ENCODE results near the gene GATAD2A. TPM values are rescaled to one million over a fixed set of nuclear protein-coding genes. Genes with fewer than 3 reads are reported as not detected.
A peak's percentile ranks its signal among the peaks of the same experiment; 100 is the strongest.

GATAD2A gene
- polyA plus RNA-seq, 4 donors = 25.9 to 49.1 (median 33.0) TPM

- FAIRE-seq (no peak), DNase-seq (no peak)
- WGBS, 3 donors = 93 to 95% (median 94%) methylated on average over 26 to 27 of the region's 27 CpGs
- no peaks in the 10 kb centered on the region for H3K27me3 ChIP-seq (ENCODE audit: control insufficient read depth in 3 of 3, insufficient read depth in 3 of 3, low read length in 3 of 3)
- H3K4me3 ChIP-seq (ENCODE audit: low read depth in 1 of 3, low read length in 3 of 3) = no peak overlapping the region
- H3K4me1 ChIP-seq (ENCODE audit: control insufficient read depth in 3 of 3, insufficient read depth in 2 of 3, low read depth in 1 of 3, low read length in 2 of 3) = peaks cover 0 to 3% (median 0%) of the 10 kb centered on the region in 3 donors
- H3K36me3 ChIP-seq (ENCODE audit: control insufficient read depth in 3 of 3, insufficient read depth in 2 of 3, low read depth in 1 of 3, low read length in 3 of 3) = peaks cover 0 to 63% (median under 1%) of the 10 kb centered on the region in 3 donors
- H3K27ac ChIP-seq (ENCODE audit: low read depth in 1 of 3, low read length in 2 of 3) = no peak overlapping the region
- no peaks in the 10 kb centered on the region for H3K9me3 ChIP-seq (ENCODE audit: control insufficient read depth in 2 of 2, insufficient read depth in 1 of 2, low read depth in 1 of 2, low read length in 1 of 2)
Measured at GRCh38 chr19:19527674-19528625, 122.5 kb downstream of the GATAD2A start.

GRCh38 chr19:19528721-19529490, 123.4 kb downstream of the GATAD2A start, which contains the start of gene YJEFN3:
TSS of gene YJEFN3 (plus strand) at chr19:19528911. CDS start at chr19:19528933, 22 bp downstream.
- peaks cover 0 to 59% (median 0%) of the 10 kb centered on the region in 3 donors for H3K36me3 ChIP-seq (ENCODE audit: control insufficient read depth in 3 of 3, insufficient read depth in 2 of 3, low read depth in 1 of 3, low read length in 3 of 3)
- H3K4me1 ChIP-seq (ENCODE audit: control insufficient read depth in 3 of 3, insufficient read depth in 2 of 3, low read depth in 1 of 3, low read length in 2 of 3) = peaks cover 0 to 3% (median 0%) of the 10 kb centered on the region in 3 donors
- no peak within 1 kb of the TSS for H3K27ac ChIP-seq (ENCODE audit: low read depth in 1 of 3, low read length in 2 of 3)
- H3K4me3 ChIP-seq (ENCODE audit: low read depth in 1 of 3, low read length in 3 of 3) = no peak within 1 kb of the TSS
- no peaks in the 10 kb centered on the region for H3K9me3 ChIP-seq (ENCODE audit: control insufficient read depth in 2 of 2, insufficient read depth in 1 of 2, low read depth in 1 of 2, low read length in 1 of 2)
- 67 to 87% (median 80%) methylated on average over 38 to 50 of the region's 50 CpGs for WGBS, 3 donors
- FAIRE-seq = no peak
- no peaks in the 10 kb centered on the region for H3K27me3 ChIP-seq (ENCODE audit: control insufficient read depth in 3 of 3, insufficient read depth in 3 of 3, low read length in 3 of 3)
- peak in 1 of 2 donors; percentile 48 for DNase-seq

GRCh38 chr19:19529783-19530422, 124.4 kb downstream of the GATAD2A start:
- no peak for DNase-seq
- WGBS, 3 donors = 75 to 78% (median 78%) methylated on average over 11 of the region's 11 CpGs

GRCh38 chr19:19530423-19530804, 124.9 kb downstream of the GATAD2A start:
- H3K4me1 ChIP-seq (ENCODE audit: control insufficient read depth in 3 of 3, insufficient read depth in 2 of 3, low read depth in 1 of 3, low read length in 2 of 3) = peaks cover 0 to 3% (median 0%) of the 10 kb centered on the region in 3 donors
- H3K4me3 ChIP-seq (ENCODE audit: low read depth in 1 of 3, low read length in 3 of 3) = no peak overlapping the region
- no peaks in the 10 kb centered on the region for H3K27me3 ChIP-seq (ENCODE audit: control insufficient read depth in 3 of 3, insufficient read depth in 3 of 3, low read length in 3 of 3)
- H3K9me3 ChIP-seq (ENCODE audit: control insufficient read depth in 2 of 2, insufficient read depth in 1 of 2, low read depth in 1 of 2, low read length in 1 of 2) = no peaks in the 10 kb centered on the region
- H3K27ac ChIP-seq (ENCODE audit: low read depth in 1 of 3, low read length in 2 of 3) = no peak overlapping the region
- no peak for DNase-seq
- WGBS, 3 donors = 60 to 76% (median 61%) methylated on average over 9 of the region's 9 CpGs
- FAIRE-seq = no peak
- H3K36me3 ChIP-seq (ENCODE audit: control insufficient read depth in 3 of 3, insufficient read depth in 2 of 3, low read depth in 1 of 3, low read length in 3 of 3) = peaks cover 0 to 45% (median 0%) of the 10 kb centered on the region in 3 donors

More at GRCh38 chr19:19529783-19530422, 124.4 kb downstream of the GATAD2A start:
- no peak overlapping the region for H3K4me3 ChIP-seq (ENCODE audit: low read depth in 1 of 3, low read length in 3 of 3)
- peaks cover 0 to 50% (median 0%) of the 10 kb centered on the region in 3 donors for H3K36me3 ChIP-seq (ENCODE audit: control insufficient read depth in 3 of 3, insufficient read depth in 2 of 3, low read depth in 1 of 3, low read length in 3 of 3)
- no peaks in the 10 kb centered on the region for H3K27me3 ChIP-seq (ENCODE audit: control insufficient read depth in 3 of 3, insufficient read depth in 3 of 3, low read length in 3 of 3)
- no peaks in the 10 kb centered on the region for H3K9me3 ChIP-seq (ENCODE audit: control insufficient read depth in 2 of 2, insufficient read depth in 1 of 2, low read depth in 1 of 2, low read length in 1 of 2)
- H3K4me1 ChIP-seq (ENCODE audit: control insufficient read depth in 3 of 3, insufficient read depth in 2 of 3, low read depth in 1 of 3, low read length in 2 of 3) = peaks cover 0 to 3% (median 0%) of the 10 kb centered on the region in 3 donors
- no peak overlapping the region for H3K27ac ChIP-seq (ENCODE audit: low read depth in 1 of 3, low read length in 2 of 3)
- no peak for FAIRE-seq

GRCh38 chr19:19530889-19531288, 125.4 kb downstream of the GATAD2A start:
- H3K36me3 ChIP-seq (ENCODE audit: control insufficient read depth in 3 of 3, insufficient read depth in 2 of 3, low read depth in 1 of 3, low read length in 3 of 3) = peaks cover 0 to 40% (median 0%) of the 10 kb centered on the region in 3 donors
- WGBS, 3 donors = 82 to 88% (median 86%) methylated on average over 4 of the region's 4 CpGs
- H3K27me3 ChIP-seq (ENCODE audit: control insufficient read depth in 3 of 3, insufficient read depth in 3 of 3, low read length in 3 of 3) = no peaks in the 10 kb centered on the region
- no peak overlapping the region for H3K4me3 ChIP-seq (ENCODE audit: low read depth in 1 of 3, low read length in 3 of 3)
- H3K27ac ChIP-seq (ENCODE audit: low read depth in 1 of 3, low read length in 2 of 3) = no peak overlapping the region
- peaks cover 0 to 3% (median 0%) of the 10 kb centered on the region in 3 donors for H3K4me1 ChIP-seq (ENCODE audit: control insufficient read depth in 3 of 3, insufficient read depth in 2 of 3, low read depth in 1 of 3, low read length in 2 of 3)
- DNase-seq = no peak
- H3K9me3 ChIP-seq (ENCODE audit: control insufficient read depth in 2 of 2, insufficient read depth in 1 of 2, low read depth in 1 of 2, low read length in 1 of 2) = no peaks in the 10 kb centered on the region
- FAIRE-seq = no peak

- H3K27me3 ChIP-seq (ENCODE audit: control insufficient read depth in 3 of 3, insufficient read depth in 3 of 3, low read length in 3 of 3) = peaks cover 0 to 7% (median 0%) of the 10 kb centered on the region in 3 donors
- H3K4me1 ChIP-seq (ENCODE audit: control insufficient read depth in 3 of 3, insufficient read depth in 2 of 3, low read depth in 1 of 3, low read length in 2 of 3) = peaks cover 0 to 3% (median 0%) of the 10 kb centered on the region in 3 donors
- DNase-seq (peak; percentile 68 to 83), FAIRE-seq (no peak)
- WGBS, 3 donors = 25 to 30% (median 27%) methylated on average over 39 to 48 of the region's 48 CpGs
- no peak overlapping the region for H3K27ac ChIP-seq (ENCODE audit: low read depth in 1 of 3, low read length in 2 of 3)
- H3K4me3 ChIP-seq (ENCODE audit: low read depth in 1 of 3, low read length in 3 of 3) = no peak overlapping the region
- peaks cover 0 to 29% (median 0%) of the 10 kb centered on the region in 3 donors for H3K36me3 ChIP-seq (ENCODE audit: control insufficient read depth in 3 of 3, insufficient read depth in 2 of 3, low read depth in 1 of 3, low read length in 3 of 3)
- no peaks in the 10 kb centered on the region for H3K9me3 ChIP-seq (ENCODE audit: control insufficient read depth in 2 of 2, insufficient read depth in 1 of 2, low read depth in 1 of 2, low read length in 1 of 2)
Measured at GRCh38 chr19:19531951-19532805, 126.7 kb downstream of the GATAD2A start.

GRCh38 chr19:19532806-19533701, 127.6 kb downstream of the GATAD2A start:
- DNase-seq (no peak), FAIRE-seq (no peak)

More at GRCh38 chr19:19532806-19533701, 127.6 kb downstream of the GATAD2A start:
- Histone ChIP-seq H3K4me1 (ENCODE audit: control insufficient read depth in 3 of 3, insufficient read depth in 2 of 3, low read depth in 1 of 3, low read length in 2 of 3) (peaks cover 0 to 3% (median 2%) of the 10 kb centered on the region in 3 donors), H3K27ac (ENCODE audit: low read depth in 1 of 3, low read length in 2 of 3) (no peak overlapping the region), H3K27me3 (ENCODE audit: control insufficient read depth in 3 of 3, insufficient read depth in 3 of 3, low read length in 3 of 3) (peaks cover 0 to 16% (median 3%) of the 10 kb centered on the region in 3 donors), H3K36me3 (ENCODE audit: control insufficient read depth in 3 of 3, insufficient read depth in 2 of 3, low read depth in 1 of 3, low read length in 3 of 3) (peaks cover 0 to 20% (median 0%) of the 10 kb centered on the region in 3 donors), H3K9me3 (ENCODE audit: control insufficient read depth in 2 of 2, insufficient read depth in 1 of 2, low read depth in 1 of 2, low read length in 1 of 2) (no peaks in the 10 kb centered on the region), H3K4me3 (ENCODE audit: low read depth in 1 of 3, low read length in 3 of 3) (no peak overlapping the region)
- 75 to 78% (median 77%) methylated on average over 14 of the region's 14 CpGs for WGBS, 3 donors
